CD4-positive, alpha-beta T cell treated with Interleukin-17A for 1 hour (primary cell): ENCODE data around the gene CHD9NB.
A peak's percentile ranks its signal among the peaks of the same experiment; 100 is the strongest.
"Not testable (repeated sequence)": the region's sequence is repeated elsewhere in the genome, so short reads cannot be mapped to it uniquely, and the experiment has no call there.

ENCODE experiments used
- DNase-seq: peaks from one replicate; pipeline ENCODE4 v3.0.0-alpha.2; 2020

Gene CHD9NB

DNA sequence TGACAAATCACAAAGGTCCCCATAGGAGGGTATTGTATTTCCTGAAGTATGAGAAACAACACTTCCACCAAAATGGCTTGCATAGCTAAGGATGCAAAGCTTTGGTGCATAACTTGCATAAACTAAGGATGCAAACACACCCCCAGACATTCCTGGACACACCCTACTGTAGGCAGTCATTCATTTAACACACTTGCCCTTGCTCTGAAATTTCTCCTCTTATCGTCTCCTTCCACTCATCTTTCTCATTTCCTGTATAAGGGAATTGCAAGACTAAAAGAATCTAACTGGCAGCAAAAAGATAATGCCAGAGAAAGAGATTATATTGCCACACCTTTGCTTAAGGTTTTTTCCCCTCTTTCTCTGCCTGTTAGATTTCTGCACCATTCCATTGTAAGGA lies 30.4 kb upstream of the CHD9NB start:
- DNase-seq, result no peak

DNA sequence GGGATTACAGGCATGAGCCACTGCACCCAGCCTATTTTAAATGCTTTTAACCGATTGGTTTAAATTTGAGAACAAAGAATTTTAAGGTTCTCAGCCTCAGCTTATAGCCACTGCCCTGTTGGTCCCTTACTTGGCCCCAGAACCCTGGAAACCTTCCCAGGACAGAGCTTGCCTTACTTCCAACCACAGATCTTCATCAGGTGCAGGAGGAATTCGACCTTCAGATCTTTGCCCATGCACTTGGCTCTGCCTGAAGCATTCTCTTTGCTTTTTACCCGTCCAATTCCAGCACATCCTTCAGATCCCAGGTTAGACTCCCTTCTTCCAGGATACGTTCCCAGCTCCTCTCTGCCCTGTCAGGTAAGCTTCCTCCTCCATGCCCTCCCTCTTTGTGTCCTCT lies 29.8 kb upstream of the CHD9NB start:
- no peak for DNase-seq

DNA sequence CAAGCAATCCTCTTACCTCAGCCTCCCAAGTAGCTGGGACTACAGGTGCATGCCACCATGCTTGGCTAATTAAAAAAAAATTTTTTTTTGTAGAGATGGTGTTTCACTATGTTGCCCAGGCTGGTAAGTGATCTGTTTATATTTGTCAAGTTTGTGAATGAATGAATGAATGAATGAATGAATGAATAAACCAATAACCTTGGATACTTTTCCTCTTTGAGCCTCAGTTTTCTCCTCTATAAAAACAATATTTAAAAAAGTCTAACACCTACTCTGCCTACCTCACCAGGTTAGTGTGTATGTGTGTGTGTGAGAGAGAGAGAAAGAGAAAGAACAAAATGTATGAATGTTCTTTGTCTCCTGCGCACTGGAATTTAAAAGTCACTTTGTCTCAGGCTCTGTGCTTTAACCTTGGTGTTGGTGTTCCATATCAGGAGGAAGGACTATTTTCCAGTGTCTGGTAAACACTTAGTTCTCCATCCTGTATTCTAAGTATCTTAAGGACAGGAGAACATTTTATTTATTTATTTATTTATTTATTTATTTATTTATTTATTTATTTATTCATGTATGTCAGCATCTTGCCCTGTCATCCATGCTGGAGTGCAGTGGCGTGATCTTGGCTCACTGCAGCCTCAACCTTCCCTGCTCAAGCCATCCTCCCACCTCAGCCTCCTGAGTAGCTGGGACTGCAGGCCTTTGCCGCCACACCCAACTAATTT lies 29.1 kb upstream of the CHD9NB start:
- no peak for DNase-seq

DNA sequence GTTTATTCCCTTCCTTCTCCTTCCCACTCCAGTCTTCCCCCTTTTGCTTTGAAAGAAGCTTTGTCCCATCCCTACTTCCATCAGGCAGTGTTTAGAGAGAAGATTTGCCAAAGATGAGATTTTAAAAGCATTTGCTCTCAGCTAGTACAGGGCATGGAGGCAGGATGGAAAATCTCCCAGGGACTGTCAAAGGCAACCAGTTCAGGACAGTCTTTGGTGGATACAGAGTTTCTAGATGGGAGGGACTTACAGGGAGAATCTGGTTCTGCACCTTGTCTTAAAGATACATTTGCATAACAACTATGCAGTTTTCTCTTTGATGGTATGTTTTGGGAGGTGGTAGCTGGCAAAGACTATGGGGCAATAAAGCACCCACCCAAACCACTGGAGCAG lies 28.3 kb upstream of the CHD9NB start:
- DNase-seq, result no peak

DNA sequence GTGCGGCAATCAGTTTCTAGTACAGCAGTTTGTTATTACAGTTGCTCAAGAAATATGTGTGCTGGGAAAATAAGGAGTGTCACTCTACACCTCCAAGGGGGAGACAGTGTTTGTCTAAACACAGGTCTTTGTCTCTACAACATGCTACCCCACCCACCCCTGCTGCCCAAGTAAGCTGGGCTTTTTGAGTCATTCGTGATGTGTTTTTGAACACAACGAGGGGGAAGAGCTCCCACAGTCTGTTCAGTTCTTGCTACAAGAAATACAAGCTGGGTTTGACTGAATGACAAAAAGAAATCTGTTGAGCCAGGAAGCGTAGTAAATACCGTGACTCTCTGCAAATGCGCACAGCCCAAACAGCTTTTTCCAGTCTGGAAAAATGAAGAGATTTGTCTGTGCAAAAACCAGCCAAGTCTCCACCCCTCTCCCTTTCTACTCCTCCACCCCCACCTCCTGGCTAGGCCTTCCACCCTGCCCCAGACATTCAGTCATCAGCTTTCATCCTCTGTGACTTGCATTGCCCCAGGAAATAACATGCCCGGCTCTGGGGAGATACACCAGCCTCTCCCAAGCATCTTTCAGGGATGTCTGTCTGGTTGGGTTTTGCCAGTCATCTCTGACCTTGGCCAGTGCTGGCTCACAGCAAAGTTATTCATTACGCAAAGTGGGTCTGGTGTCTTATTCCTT lies 27.8 kb upstream of the CHD9NB start:
- no peak for DNase-seq

DNA sequence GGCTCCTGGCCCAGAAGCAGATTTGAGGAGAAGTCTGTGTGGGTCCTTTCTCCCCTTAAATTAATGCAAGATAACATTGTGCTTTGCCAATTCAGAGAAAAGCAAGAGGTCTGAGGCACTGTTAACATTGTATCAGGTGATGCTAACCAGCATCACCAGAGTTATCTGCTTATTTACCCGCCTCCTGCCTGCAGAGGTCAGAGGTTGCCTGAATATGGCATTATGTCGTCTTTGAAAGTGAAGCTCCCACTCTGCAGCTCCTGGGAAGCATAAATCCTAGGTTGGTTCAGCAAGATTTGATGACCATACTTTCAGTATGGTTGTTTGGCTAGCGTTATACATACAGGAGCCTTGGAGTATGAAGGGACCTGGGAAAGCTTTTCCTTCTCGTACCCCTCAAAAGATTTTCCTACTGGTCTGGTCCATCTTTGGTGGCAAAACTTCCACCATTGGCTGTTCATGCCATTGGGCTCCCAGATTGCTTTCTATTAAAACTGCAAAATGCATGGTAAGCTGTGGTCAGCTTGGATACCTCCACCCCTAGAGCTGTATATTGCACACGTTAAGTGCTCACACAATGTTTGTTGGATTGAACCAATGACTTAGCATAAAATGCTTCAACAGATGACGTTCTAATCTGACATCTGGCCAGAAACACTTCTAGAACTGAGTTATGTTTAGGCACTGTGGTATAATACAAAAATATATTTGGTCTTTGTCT lies 26.2 kb upstream of the CHD9NB start:
- no peak for DNase-seq

DNA sequence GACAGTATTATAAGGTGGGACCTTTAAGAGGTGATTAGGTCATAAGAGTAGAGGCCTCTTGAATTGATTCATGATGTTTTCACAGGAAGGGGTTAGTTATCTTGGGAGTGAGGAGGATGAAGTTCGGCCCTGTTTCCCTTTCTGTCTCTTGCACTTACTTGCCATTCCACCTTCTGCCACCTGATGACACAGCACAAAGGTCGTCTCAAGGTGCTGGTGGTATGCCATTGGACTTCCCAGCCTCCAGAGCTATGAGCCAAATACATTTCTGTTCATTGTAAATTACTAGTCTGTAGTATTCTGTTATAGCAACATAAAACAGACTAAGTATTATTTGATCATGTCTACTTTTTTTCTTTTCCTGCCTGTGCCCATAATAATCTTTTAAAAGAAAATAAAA lies 25.6 kb upstream of the CHD9NB start:
- no peak for DNase-seq

DNA sequence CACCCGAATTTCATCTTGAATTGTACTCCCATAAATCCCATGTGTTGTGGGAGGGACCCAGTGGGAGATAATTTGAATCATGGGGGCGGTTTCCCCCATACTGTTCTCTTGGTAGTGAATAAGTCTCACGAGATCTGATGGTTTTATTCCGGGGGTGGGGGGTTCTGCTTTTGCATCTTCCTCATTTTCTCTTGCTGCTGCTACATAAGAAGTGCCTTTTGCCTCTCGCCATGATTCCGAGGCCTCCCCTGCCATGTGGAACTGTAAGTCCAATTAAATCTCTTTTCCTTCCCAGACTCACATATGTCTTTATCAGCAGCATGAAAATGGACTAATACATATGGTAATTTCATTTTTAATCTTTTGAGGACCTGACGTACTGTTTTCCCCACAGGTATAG lies 22.8 kb upstream of the CHD9NB start:
- not testable (repeated sequence) for DNase-seq

DNA sequence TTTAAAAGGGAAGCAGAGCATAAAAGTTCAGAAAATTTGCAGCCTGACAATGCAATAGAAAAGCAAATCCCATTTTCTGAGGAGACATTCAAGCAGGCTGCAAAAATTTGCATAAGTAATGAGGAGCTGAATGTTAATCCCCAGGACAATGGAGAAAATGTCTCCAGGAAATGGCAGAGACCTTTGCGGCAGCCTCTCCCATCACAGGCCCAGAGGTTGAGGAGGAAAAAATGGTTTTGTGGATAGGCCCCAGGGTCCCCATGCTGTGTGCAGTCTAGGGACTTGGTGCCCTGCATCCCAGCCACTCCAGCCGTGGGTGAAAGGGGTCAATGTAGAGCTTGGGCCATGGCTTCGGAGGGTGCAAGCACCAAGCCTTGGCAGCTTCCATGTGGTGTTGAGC lies 21.6 kb upstream of the CHD9NB start:
- DNase-seq, result not testable (repeated sequence)

DNA sequence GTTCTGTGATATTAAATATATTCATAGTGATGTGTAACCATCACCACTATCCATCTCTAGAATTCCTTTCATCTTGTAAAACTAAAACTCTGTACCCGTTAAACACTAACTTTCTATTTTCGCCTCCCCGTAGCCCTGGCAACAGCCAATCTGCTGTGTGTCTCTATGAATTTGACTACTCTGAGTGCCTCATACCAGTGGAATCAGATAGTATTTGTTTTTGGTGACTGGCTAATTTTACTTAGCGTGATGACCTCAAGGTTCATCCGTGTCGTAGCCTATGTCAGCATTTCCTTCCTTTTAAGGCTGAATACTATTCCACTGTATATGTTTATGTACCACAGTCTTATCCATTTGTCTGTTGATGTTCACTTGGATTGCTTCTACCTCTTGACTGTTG lies 20.3 kb upstream of the CHD9NB start:
- no peak for DNase-seq

DNA sequence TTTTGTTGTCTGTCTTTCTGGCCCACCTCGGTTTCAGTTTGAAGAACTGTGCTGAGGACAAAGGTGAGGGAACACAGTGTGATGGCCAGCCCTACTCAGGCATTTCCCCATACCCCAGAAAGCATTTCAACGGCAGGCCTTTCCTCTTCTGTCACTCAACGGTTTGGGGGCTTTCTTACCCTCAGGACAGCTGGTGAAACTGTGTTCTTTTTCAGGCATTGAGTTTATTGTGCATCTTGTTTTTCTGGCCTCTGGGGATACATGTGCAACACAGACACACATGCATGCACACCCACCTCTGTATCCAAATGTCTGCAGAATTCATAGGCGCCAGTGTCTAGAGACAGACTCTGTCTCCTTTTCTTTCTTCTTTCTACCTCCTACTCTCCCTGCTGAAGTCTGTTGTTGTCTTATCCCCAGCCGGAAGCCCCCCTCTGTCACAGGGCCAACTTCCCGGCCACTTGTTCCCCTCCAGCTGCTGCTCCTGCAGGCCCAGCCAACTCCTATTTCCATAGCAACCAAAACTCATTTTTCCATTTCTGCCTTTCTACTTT lies 19.1 kb upstream of the CHD9NB start:
- no peak for DNase-seq

DNA sequence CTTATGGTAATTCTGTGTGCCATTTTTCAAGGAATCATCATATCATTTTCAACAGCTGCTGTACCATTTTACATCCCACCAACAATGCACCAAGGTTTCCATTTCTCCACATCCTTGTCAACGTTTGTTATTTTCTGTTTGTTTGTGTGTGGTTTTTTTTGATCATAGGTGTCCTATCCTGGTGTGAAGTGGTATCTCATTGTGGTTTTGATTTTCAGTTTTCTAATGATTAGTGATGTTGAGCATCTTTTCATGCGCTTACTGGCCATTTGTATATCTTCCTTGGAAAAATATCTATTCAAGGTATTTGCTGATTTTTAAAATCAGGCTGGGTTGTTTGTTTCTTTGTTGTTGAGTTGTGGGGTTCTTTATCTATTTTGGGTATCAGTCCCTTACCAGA lies 17.1 kb upstream of the CHD9NB start:
- no peak for DNase-seq

DNA sequence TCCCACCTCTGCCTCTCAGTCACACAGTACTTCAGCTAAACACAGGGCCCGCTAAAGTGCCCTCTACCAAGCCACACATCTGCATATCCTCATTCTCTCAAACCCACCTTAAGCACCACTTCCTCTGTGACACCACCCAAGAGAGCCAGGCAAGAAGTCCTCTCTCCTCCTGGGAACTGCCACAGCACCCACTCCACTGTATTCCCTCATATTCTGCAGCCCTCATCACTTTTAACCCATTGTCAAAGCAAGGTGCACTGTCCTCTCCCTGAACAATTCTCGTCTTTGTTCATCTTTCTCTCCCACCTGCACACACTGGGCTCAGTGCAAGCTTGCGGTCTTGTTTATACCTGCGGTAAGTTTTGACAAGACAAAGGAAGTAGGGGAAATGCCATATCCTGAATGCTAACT lies 15.7 kb upstream of the CHD9NB start:
- DNase-seq, result peak; percentile 33

DNA sequence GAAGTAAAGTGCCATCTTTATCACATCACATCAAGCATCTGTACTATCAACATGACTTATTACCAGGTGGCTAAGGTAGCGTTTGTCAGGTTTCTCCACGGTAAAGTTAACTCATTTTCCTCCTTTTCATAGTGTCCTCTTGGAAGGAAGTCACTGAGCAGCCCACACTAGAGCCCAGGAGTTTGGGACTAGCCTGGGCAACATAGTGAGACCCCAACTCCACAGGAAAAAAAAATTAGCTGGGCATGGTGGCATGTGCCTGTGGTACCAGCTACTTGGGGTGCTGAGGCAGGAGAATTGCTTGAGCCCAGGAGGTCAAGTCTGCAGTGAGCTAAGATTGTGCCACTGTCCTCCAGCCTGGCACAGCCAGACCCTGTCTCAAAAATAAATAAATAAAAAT lies 15.0 kb upstream of the CHD9NB start:
- no peak for DNase-seq

DNA sequence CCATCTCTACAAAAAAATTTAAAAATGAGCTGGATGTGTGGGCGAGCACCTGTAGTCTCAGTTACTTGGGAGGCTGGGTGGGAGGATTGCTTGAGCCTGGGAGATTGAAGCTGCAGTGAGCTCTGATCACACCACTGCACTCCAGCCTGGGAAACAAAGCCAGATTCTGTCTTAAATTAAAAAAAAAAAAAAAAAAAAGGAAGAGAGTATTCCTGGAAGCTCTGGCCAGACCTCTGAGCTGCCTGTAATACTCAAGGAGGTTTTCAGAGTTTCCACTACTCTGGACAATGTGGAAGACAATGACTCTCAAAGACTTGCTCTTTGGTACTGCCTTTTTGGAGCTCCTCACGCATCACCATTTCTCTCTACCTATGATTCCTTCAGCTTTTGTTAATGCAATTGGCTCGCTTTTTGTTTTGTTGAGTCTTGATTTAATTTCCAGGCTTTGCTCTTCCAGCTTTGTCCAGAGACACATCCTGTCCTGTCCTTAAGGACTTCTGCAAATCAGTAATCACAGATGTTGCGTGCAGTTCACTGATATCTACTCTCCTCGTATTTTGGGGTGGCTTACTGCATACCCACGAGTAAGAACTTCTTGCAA lies 12.9 kb upstream of the CHD9NB start:
- DNase-seq, result no peak

DNA sequence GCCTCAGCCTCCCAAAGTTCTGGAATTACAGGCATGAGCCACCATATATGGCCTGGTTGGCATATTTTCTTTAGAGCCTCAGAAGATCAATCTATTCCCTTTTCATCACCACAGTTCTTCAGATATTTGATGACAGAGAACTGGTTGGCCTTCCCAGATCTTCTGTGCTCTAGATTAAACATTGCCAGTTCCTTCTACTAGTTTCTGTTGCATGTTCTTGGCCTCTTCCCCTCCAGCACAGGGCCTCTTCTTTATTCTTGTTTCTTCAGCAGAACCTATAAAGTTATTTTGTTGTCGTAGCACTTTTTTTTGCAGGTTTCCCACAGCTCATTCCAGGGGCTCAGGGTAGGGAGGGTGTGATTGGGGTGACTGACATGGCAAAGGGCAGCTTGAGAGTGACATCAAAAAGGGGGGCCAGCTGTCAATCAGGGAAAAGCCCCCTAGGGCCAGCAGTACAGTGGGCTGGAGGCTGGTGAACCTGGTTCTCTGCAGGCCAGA lies 11.4 kb upstream of the CHD9NB start:
- no peak for DNase-seq

DNA sequence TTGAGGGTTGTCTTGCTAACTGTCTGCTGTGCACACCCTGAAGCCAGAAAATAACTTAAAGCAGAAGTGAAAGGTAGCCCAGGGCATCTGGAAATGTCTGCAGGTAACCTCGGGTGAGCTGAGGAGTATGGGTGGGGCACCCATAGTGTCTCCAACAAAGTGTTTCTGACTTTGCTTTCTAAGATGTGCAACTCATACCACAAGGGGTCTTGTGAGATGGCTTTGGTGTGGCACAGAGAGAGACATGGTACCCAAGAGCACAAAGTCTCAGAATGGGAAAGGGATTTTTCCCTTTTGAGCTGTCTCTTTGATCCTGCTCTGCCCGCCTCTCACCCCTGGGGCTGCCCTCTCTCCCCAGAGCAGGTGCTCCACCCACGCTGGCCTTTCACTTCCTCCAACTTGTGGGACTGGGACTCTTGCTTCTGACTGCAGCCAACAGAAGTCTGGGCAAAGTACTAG lies 9.0 kb upstream of the CHD9NB start:
- DNase-seq, result peak; percentile 10

DNA sequence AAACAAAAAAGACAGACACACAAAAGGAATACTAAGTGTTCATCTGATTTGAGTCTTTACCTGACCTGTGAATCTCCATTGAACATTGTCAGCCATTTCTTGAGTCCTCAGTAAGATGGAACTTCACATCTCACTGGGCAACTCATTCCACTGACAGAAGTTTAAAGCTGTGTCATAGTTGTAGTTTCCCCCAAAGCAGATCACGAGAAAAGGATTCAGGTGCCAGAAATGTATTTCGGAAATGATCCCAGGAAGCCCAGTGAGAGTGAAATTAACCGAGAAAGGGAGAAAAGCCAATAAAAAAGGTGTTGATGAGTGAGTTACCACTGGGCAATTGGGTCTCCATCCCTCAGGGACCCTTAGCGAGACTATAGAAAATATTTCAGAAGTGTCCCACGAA lies 8.6 kb upstream of the CHD9NB start:
- no peak for DNase-seq

DNA sequence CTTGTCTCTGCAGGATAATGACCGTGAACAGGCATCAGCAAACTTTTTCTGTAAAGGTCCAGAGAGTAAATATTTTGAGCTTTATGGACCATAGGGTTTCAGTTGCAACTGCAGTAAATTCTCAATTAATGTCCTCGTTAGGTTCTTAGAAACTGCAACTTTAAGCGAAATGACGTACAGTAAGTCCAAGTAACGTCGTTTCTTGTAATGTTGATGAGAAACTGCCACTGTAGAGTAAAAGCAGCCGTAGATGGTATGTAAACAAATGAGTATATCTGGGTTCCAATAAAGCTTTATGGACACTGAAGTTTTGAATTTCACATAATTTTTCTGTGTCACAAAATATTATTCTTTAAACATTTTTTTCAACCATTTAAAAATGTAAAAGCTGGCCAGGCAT lies 7.0 kb upstream of the CHD9NB start:
- DNase-seq, result no peak

DNA sequence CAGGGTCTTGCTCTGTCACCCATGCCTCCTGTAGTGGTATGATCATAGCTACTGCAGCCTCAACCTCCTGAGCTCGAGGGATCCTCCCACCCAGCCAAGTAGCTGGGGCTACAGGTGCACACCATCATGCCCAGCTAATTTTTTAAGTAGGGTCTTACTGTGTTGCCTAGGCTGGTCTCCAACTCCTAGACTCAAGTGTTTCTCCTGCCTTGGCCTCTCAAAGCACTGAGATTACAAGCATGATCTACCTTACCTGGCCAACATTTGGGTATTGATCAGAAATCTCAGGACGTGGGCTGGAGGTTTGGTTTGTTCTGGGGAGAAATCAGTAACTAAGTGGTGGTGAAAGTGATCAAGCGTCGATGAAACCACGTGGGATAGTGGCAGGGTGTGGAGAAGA lies 6.2 kb upstream of the CHD9NB start:
- DNase-seq, result no peak

DNA sequence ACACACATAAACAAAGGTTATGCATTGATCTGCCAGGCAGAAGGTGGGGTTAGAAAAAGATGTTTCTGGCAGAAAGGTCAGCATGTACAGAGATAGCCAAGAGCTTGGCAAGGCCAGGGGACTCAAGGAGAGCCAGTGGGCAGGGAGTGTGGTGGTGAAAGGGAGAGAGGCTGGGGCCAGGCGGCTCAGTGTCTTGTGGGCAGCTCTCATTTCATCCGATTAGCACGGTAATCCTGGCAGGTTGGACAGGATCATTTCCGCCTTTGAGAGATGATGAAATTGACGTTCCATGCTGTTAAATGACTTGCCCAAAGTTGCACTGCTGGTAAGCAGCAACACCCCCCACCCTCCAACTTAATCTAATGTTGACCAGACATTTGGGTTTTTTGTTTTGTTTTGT lies 5.7 kb upstream of the CHD9NB start:
- DNase-seq, result no peak

DNA sequence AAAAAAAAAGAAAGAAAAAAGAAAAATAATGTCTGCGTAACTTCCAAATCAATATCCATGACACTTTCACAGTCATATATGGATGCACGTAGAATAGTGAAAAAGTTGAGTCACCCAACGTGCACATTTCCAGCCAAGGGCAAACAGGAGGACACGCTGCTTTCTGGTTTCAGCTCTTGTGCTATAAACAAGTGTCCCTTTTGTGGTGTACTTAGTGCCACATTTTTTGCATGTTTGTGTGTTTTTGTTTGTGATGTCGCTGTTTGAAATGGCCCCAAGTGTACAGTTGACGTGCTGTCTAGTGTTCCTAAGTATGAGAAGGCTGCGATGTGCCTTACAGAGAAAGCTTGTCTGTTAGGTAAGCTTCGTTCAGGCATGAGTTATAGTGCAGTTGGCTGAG lies 5.0 kb upstream of the CHD9NB start:
- DNase-seq, result no peak

DNA sequence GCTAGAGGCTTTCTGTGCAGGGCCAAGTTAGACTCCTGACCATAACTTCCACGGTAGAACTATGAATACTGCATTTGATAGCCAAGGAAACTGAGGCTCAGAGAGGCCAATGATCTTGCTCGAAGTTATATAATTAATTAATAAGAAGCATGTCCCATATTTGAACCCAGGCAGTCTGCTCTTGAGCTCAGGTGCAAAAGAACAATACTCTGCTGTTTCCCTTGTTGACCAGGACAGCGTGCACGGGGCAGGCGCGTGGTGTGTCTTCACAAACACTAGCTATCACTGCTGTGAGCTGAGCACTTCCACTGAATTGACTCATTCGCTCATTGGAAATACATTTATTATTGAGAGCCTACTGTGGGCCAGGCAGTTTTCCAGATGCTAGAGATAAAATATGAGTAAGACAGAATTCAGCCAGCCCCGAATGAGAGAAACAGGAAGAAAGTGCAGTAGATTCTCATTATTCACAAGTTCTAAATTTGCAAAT lies 3.7 kb upstream of the CHD9NB start:
- no peak for DNase-seq
